ENCODE results near the gene PCDHGC5.

DNA sequence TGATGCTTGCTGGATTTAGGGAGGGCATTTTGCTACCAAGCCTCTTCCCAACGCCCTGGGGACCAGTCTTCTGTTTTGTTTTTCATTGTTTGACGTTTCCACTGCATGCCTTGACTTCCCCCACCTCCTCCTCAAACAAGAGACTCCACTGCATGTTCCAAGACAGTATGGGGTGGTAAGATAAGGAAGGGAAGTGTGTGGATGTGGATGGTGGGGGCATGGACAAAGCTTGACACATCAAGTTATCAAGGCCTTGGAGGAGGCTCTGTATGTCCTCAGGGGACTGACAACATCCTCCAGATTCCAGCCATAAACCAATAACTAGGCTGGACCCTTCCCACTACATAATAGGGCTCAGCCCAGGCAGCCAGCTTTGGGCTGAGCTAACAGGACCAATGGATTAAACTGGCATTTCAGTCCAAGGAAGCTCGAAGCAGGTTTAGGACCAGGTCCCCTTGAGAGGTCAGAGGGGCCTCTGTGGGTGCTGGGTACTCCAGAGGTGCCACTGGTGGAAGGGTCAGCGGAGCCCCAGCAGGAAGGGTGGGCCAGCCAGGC is 23.0 kb downstream of the PCDHGC5 start:
- TF ChIP-seq, protein P1, sequence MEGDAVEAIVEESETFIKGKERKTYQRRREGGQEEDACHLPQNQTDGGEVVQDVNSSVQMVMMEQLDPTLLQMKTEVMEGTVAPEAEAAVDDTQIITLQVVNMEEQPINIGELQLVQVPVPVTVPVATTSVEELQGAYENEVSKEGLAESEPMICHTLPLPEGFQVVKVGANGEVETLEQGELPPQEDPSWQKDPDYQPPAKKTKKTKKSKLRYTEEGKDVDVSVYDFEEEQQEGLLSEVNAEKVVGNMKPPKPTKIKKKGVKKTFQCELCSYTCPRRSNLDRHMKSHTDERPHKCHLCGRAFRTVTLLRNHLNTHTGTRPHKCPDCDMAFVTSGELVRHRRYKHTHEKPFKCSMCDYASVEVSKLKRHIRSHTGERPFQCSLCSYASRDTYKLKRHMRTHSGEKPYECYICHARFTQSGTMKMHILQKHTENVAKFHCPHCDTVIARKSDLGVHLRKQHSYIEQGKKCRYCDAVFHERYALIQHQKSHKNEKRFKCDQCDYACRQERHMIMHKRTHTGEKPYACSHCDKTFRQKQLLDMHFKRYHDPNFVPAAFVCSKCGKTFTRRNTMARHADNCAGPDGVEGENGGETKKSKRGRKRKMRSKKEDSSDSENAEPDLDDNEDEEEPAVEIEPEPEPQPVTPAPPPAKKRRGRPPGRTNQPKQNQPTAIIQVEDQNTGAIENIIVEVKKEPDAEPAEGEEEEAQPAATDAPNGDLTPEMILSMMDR (IDR thresholded peaks at IDR 0.05 in 4 of 5, conservative IDR thresholded peaks at IDR 0.05 in 1 of 5), result no peak
- no peak for TF ChIP-seq POLR2A (IDR thresholded peaks at IDR 0.05)

All from gastrocnemius medialis (tissue), 4 donors.